ENCODE data around the gene CYP24A1.

CYP24A1 gene

DNA sequence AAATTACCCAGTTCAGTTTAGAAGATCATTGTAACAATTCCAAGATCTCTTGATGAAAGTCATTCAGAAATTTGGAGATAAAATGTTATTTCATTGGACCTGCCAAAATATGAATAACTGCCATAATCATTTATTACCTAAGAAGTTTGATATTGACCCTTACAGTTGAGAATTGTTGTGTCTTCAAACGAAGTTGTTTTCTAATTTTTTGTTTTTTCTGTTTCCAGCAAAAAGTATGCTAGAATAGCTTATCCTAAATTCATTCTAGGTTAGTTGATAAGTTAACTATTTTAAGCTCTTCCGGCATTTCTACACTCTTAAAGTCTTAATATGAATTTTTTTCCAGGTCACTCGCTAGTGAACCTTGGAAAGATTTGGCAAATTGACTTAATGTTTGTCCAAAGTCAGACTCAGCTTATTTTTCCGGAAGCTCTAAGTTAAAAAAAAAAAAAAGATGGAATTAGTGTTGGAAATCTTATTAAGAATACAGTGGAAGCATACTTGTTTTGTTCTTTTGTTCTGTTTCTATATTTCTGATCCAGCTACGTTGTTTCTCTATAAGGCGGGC, 28.9 kb downstream of the CYP24A1 start:
- Mint-ChIP-seq H3K9me3 (no peaks in the 10 kb centered on the region), H3K4me1 (no peaks in the 10 kb centered on the region), H3K27ac (no peak overlapping the region), H3K36me3 (ENCODE audit: low read depth) (no peaks in the 10 kb centered on the region), H3K27me3 (ENCODE audit: low read depth) (peaks cover 5% of the 10 kb centered on the region), H3K4me3 (no peak overlapping the region)
- TF ChIP-seq, protein P1, sequence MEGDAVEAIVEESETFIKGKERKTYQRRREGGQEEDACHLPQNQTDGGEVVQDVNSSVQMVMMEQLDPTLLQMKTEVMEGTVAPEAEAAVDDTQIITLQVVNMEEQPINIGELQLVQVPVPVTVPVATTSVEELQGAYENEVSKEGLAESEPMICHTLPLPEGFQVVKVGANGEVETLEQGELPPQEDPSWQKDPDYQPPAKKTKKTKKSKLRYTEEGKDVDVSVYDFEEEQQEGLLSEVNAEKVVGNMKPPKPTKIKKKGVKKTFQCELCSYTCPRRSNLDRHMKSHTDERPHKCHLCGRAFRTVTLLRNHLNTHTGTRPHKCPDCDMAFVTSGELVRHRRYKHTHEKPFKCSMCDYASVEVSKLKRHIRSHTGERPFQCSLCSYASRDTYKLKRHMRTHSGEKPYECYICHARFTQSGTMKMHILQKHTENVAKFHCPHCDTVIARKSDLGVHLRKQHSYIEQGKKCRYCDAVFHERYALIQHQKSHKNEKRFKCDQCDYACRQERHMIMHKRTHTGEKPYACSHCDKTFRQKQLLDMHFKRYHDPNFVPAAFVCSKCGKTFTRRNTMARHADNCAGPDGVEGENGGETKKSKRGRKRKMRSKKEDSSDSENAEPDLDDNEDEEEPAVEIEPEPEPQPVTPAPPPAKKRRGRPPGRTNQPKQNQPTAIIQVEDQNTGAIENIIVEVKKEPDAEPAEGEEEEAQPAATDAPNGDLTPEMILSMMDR (IDR thresholded peaks at IDR 0.05; ENCODE audit: unreplicated experiment in 3 of 3): no peak

DNA sequence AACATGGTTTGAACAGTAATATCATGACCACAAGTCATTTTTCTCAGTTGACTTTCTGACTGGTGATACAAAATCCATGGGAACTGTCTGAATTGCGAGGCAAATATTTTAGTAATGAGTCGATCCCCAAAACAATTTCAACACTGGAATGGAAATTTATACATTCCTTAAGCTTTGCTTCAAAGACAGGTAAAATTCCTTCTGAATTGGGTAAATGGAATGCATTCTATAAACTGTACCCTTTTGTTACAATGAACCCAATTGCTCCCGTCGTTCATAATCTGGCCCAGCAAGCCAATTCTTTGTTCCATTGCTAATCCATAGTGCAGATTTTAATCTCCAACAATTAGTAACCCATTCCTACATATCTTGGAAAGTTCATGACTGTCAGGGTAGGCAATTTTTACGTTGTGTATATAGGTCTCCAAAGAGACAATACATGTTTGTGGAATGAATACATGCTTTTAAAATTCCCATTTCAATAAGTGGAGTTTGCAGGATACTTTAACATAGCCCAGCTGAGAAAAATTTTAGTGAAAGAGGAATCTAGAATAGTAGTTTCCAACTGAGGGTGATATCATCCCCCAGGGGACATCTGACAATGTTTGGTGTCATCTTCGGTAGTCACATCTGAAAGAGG, 32.7 kb downstream of the CYP24A1 start:
- TF ChIP-seq, protein P1 (IDR thresholded peaks at IDR 0.05; ENCODE audit: unreplicated experiment in 3 of 3): no peak
- H3K9me3 Mint-ChIP-seq: no peaks in the 10 kb centered on the region

DNA sequence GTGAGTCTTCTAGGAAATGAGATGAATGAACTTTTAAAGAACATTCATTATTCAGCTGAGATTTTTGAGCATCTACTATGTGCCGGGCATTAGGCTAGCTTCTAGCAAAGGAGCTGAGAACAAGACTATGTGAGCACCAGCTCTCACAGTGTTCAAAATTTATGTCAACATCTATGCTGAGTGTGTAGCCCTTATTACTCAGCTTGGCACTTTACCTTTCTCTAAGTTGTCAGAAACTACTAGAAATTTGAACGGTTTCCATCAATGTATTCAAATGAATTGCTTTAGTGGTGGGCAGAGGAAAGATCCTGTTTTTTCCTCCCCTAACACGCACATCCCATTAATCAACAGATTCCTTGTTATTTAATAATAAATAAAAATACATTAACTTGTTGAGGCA, 33.3 kb downstream of the CYP24A1 start:
- no peaks in the 10 kb centered on the region for H3K36me3 Mint-ChIP-seq (ENCODE audit: low read depth)

More for the DNA sequence above, 32.7 kb downstream of the CYP24A1 start:
- Mint-ChIP-seq H3K4me3 (no peak overlapping the region), H3K27ac (no peak overlapping the region), H3K4me1 (no peaks in the 10 kb centered on the region), H3K27me3 (ENCODE audit: low read depth) (no peaks in the 10 kb centered on the region), H3K36me3 (ENCODE audit: low read depth) (no peaks in the 10 kb centered on the region)

DNA sequence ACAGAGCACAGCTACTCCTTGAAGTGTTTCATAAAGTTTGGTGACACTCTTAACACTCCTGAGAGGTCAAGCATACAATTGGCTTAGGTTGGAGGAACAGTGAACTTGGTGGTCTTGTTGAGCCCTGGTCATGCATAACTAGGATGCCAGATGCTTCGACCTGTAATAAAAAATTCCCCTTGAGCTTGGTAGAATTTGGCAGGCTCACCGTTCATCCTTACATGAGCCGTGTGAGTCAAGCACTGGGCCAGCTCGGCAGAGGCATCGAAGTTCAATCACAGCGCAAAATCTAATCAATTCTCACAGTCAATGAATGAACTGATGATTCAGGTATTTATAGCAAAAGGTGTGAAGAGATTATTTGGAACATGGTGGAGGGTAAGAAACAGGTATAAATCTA, 33.7 kb downstream of the CYP24A1 start:
- Mint-ChIP-seq H3K9me3 (no peaks in the 10 kb centered on the region), H3K27ac (no peak overlapping the region), H3K4me1 (no peaks in the 10 kb centered on the region), H3K4me3 (no peak overlapping the region), H3K27me3 (ENCODE audit: low read depth) (no peaks in the 10 kb centered on the region), H3K36me3 (ENCODE audit: low read depth) (no peaks in the 10 kb centered on the region)
- TF ChIP-seq, protein P1 (IDR thresholded peaks at IDR 0.05; ENCODE audit: unreplicated experiment in 3 of 3): no peak

More for the DNA sequence above, 33.3 kb downstream of the CYP24A1 start:
- Mint-ChIP-seq H3K9me3 (no peaks in the 10 kb centered on the region), H3K4me1 (no peaks in the 10 kb centered on the region), H3K4me3 (no peak overlapping the region), H3K27me3 (ENCODE audit: low read depth) (no peaks in the 10 kb centered on the region), H3K27ac (no peak overlapping the region)
- TF ChIP-seq, protein P1 (IDR thresholded peaks at IDR 0.05; ENCODE audit: unreplicated experiment in 3 of 3): no peak

DNA sequence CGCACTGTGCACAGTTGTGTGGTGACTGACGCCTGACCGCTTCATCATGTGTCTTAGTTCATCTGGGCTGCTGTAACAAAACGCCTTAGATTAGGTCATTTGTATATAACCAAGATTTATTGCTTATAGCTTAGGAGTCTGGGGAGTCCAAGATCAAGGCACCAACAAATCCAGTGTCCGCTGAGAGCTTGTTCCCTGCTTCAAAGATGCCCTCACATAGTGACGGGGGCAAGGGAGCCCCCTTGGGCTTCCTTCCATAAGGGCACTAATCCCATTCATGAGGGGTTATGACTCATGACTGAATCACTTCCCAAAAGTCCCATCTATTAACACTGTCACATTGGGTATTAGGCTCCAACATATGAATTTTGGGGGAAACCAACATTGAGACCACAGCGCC, 34.6 kb downstream of the CYP24A1 start:
- H3K27me3 Mint-ChIP-seq (ENCODE audit: low read depth): no peaks in the 10 kb centered on the region
- H3K4me3 Mint-ChIP-seq: no peak overlapping the region
- H3K4me1 Mint-ChIP-seq: no peaks in the 10 kb centered on the region
- no peaks in the 10 kb centered on the region for H3K9me3 Mint-ChIP-seq
- TF ChIP-seq, protein P1 (IDR thresholded peaks at IDR 0.05; ENCODE audit: unreplicated experiment in 3 of 3): no peak
- no peaks in the 10 kb centered on the region for H3K36me3 Mint-ChIP-seq (ENCODE audit: low read depth)
- no peak overlapping the region for H3K27ac Mint-ChIP-seq

DNA sequence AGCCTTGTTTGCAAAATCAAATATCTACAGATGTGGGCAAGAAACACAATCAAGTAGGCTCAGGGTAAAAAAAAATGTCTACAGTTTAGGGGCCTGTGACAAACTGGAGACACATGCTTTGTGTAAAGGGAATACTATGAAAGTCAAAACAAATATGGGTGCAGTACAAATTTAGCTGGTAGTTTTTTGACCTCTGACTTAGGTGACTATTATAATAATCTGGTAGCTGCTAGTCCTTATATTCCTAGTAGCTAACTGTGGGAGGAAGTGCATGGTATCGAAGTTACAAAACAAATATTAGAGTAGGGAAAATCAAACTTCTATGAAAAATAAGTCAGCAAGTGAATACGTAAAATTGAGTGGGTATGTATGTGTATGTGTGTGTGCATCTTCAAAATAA, 35.4 kb downstream of the CYP24A1 start:
- TF ChIP-seq, protein P1 (IDR thresholded peaks at IDR 0.05; ENCODE audit: unreplicated experiment in 3 of 3): no peak
- Mint-ChIP-seq H3K4me3 (no peak overlapping the region), H3K27ac (no peak overlapping the region), H3K36me3 (ENCODE audit: low read depth) (no peaks in the 10 kb centered on the region), H3K9me3 (no peaks in the 10 kb centered on the region), H3K27me3 (ENCODE audit: low read depth) (no peaks in the 10 kb centered on the region), H3K4me1 (no peaks in the 10 kb centered on the region)
